Kasumi-1 (cell line): Measurements from ENCODE around the gene KRTAP10-3.

Experiments
- DNase-seq, 2 experiments: peaks; one replicate each; lab custom pipeline; 2025; lab: John Stamatoyannopoulos, UW

Gene KRTAP10-3

GRCh38 chr21:44528634-44528995 is 30.0 kb downstream of the KRTAP10-3 start:
- DNase-seq: no peak

GRCh38 chr21:44527983-44528633 is 30.5 kb downstream of the KRTAP10-3 start:
- no peak for DNase-seq

GRCh38 chr21:44527156-44527982 is 31.2 kb downstream of the KRTAP10-3 start:
- DNase-seq: no peak

- DNase-seq: no peak
These were observed 32.2 kb downstream of the KRTAP10-3 start for GRCh38 chr21:44526096-44526997.

- DNase-seq: no peak
These were observed 33.1 kb downstream of the KRTAP10-3 start for GRCh38 chr21:44525391-44526095.

GRCh38 chr21:44524414-44525371 is 33.9 kb downstream of the KRTAP10-3 start:
- no peak for DNase-seq

- DNase-seq: no peak
These were observed 34.8 kb downstream of the KRTAP10-3 start for GRCh38 chr21:44523567-44524413.

- no peak for DNase-seq
These were observed 35.8 kb downstream of the KRTAP10-3 start for GRCh38 chr21:44522753-44523204.

- no peak for DNase-seq
These were observed 36.5 kb downstream of the KRTAP10-3 start for GRCh38 chr21:44521928-44522752.

GRCh38 chr21:44521301-44521927 is 37.2 kb downstream of the KRTAP10-3 start:
- no peak for DNase-seq

GRCh38 chr21:44520326-44521300 is 38.0 kb downstream of the KRTAP10-3 start:
- DNase-seq: no peak

- DNase-seq: no peak
These were observed 39.0 kb downstream of the KRTAP10-3 start for GRCh38 chr21:44519346-44520325.

- DNase-seq: no peak
These were observed 39.9 kb downstream of the KRTAP10-3 start for GRCh38 chr21:44518686-44519085.

- no peak for DNase-seq
These were observed 41.3 kb downstream of the KRTAP10-3 start for GRCh38 chr21:44517175-44517899.

GRCh38 chr21:44516828-44517174 is 41.8 kb downstream of the KRTAP10-3 start:
- no peak for DNase-seq
